Epithelial cell of prostate (primary cell): ENCODE data around the gene ZNF543.
"Not testable (repeated sequence)": the region's sequence is repeated elsewhere in the genome, so short reads cannot be mapped to it uniquely, and the experiment has no call there.

Source experiments
- DNase-seq: peaks from one replicate; pipeline ENCODE4 v3.0.0-alpha.2; 2011; ENCODE audit warnings: low read depth, low spot score
- H3K27ac ChIP-seq: fragments of 450-650 bp; 2 replicates; pipeline ENCODE4 v1.5.1; 2017; ENCODE audit warnings: mild to moderate bottlenecking

The ZNF543 gene

GRCh38 chr19:57317503-57317902, 2.8 kb upstream of the ZNF543 start:
- no peak overlapping the region for H3K27ac ChIP-seq

GRCh38 chr19:57319869-57320179, 448 bp upstream of the ZNF543 start:
- peak overlapping the region; percentile 55 for H3K27ac ChIP-seq
- no peak for DNase-seq

More at GRCh38 chr19:57317503-57317902, 2.8 kb upstream of the ZNF543 start:
- DNase-seq, result no peak

- peak overlapping the region; percentile 55 for H3K27ac ChIP-seq
- DNase-seq, result no peak
Observed at GRCh38 chr19:57321116-57321515, 844 bp downstream of the ZNF543 start.

GRCh38 chr19:57321751-57322150, 1.5 kb downstream of the ZNF543 start:
- no peak for DNase-seq

GRCh38 chr19:57324992-57325391, 4.7 kb downstream of the ZNF543 start:
- no peak overlapping the region for H3K27ac ChIP-seq
- DNase-seq, result no peak

More at GRCh38 chr19:57321751-57322150, 1.5 kb downstream of the ZNF543 start:
- no peak overlapping the region for H3K27ac ChIP-seq

GRCh38 chr19:57327993-57328392, 7.7 kb downstream of the ZNF543 start:
- no peak for DNase-seq
- no peak overlapping the region for H3K27ac ChIP-seq

GRCh38 chr19:57334191-57334590, 13.9 kb downstream of the ZNF543 start:
- peak; percentile 87 for DNase-seq
- peak overlapping the region; percentile 30 for H3K27ac ChIP-seq

GRCh38 chr19:57338877-57339276, 18.6 kb downstream of the ZNF543 start:
- no peak for DNase-seq
- H3K27ac ChIP-seq, result no peak overlapping the region

GRCh38 chr19:57342582-57342981, 22.3 kb downstream of the ZNF543 start:
- no peak overlapping the region for H3K27ac ChIP-seq
- no peak for DNase-seq

GRCh38 chr19:57348136-57348535, 27.9 kb downstream of the ZNF543 start:
- DNase-seq, result no peak
- no peak overlapping the region for H3K27ac ChIP-seq

GRCh38 chr19:57350877-57351805, 30.9 kb downstream of the ZNF543 start, which contains the start of gene ZNF304:
Gene ZNF304, plus strand, starts transcription at chr19:57351271. Its CDS starts 394 bp downstream, at chr19:57351665.
- DNase-seq, result peak; percentile 60
- H3K27ac ChIP-seq, result peak within 1 kb of the TSS; percentile 48

- H3K27ac ChIP-seq, result no peak overlapping the region
- no peak for DNase-seq
Observed at GRCh38 chr19:57351867-57352266, 31.6 kb downstream of the ZNF543 start.

GRCh38 chr19:57355916-57356315, 35.6 kb downstream of the ZNF543 start:
- no peak for DNase-seq
- no peak overlapping the region for H3K27ac ChIP-seq

GRCh38 chr19:57357406-57357805, 37.1 kb downstream of the ZNF543 start:
- H3K27ac ChIP-seq, result no peak overlapping the region
- no peak for DNase-seq

GRCh38 chr19:57359300-57359699, 39.0 kb downstream of the ZNF543 start:
- H3K27ac ChIP-seq, result no peak overlapping the region
- DNase-seq, result no peak

GRCh38 chr19:57362419-57362818, 42.1 kb downstream of the ZNF543 start:
- no peak for DNase-seq
- H3K27ac ChIP-seq, result peak overlapping the region; percentile 61

- peak; percentile 98 for DNase-seq
- H3K27ac ChIP-seq, result peak within 1 kb of the TSS; percentile 61
Observed at GRCh38 chr19:57362997-57363687, 42.9 kb downstream of the ZNF543 start, which contains the start of the genes TRAPPC2B and ZNF547. Gene TRAPPC2B, plus strand, starts transcription at chr19:57363551. Its CDS starts 1,283 bp downstream, at chr19:57364834. Gene ZNF547, plus strand, starts transcription at chr19:57363551. Its CDS starts 5,005 bp downstream, at chr19:57368556.

- H3K27ac ChIP-seq, result peak overlapping the region; percentile 61
- no peak for DNase-seq
Observed at GRCh38 chr19:57363688-57364181, 43.5 kb downstream of the ZNF543 start.

- no peak for DNase-seq
- H3K27ac ChIP-seq, result no peak overlapping the region
Observed at GRCh38 chr19:57366776-57367175, 46.5 kb downstream of the ZNF543 start.

- H3K27ac ChIP-seq, result no peak overlapping the region
- DNase-seq, result no peak
Observed at GRCh38 chr19:57374179-57374578, 53.9 kb downstream of the ZNF543 start.

GRCh38 chr19:57374647-57375046, 54.4 kb downstream of the ZNF543 start:
- not testable (repeated sequence) for H3K27ac ChIP-seq, DNase-seq
